Posterior vena cava (tissue), 2 donors: ENCODE results near the gene SHISA7. TPM values are rescaled to one million over a fixed set of nuclear protein-coding genes. Genes with fewer than 3 reads are reported as not detected.

ENCODE experiments used
- DNase-seq: peaks from one replicate; pipeline ENCODE4 v3.0.0-alpha.2; 2020; ENCODE audit warnings: low spot score
- intact Hi-C, 2 donors: fragments of 100-400 bp; cut with DNase I; formaldehyde crosslinking; loops; one replicate each; pipeline versions ENCODE4 v1.14.1 to v1.14.2; 2022 to 2023
- total RNA-seq, 2 donors: library from RNA; stranded (reverse); fragmentation: NEBNext Ultra II Directional; extraction: Animal tissue kit (Norgen Biotek cat#: 25700); gene quantifications; one replicate each; pipeline ENCODE4 v1.2.1, GENCODE V29; 2021
- donor health status: DM: yes; HTN: yes; CAD: no.
- donor health status: DM: yes; HTN: yes; CAD: no.

The SHISA7 gene
- total RNA-seq, 2 donors from 2014 or later = not detected

- intact Hi-C loops = loop anchor here (5.0 kb wide), 1 partner anchor 36 kb away; no protein-coding TSS in a partner anchor
- DNase-seq = no peak
Observed at GRCh38 chr19:55466241-55466614, 23.1 kb upstream of the SHISA7 start.

DNA sequence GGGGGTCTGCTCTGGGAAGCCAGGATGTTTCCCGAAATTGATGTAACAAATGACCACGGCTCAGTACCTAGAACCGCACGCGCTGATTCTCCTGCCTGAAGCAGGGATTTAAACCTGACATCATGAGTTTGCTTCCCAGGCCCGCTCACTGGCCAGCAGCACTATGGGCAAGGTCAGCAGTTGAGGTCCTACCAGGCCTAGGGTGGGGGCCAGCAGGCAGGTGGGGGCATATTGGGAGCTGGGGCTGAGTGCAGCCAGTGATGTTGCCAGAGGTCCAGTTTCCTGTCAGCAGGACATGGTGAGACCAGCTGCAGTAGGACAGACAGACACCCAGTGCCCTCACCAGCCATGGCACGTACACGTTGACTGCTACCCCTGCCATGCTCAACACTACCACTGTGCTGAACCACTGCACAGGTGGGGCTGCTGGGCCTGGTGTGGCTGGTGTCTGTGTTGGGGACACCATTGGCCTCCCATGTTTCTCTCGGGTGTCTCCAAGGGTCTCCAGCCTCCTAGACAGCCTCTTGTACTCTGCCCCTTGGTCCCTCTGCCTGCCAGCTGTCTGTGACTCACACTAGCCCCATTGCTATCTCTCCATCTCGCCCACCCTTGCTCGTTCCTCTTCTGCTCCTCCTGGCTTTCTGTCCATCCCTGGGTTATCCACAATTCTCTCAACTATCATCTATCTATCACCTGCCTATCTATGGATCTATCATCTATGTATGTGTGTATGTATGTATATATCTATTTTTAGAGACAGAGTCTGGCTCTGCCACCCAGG is 22.6 kb upstream of the SHISA7 start:
- intact Hi-C loops = loop anchor here (5.0 kb wide), 1 partner anchor 37 kb away; no protein-coding TSS in a partner anchor
- peak; percentile 68 for DNase-seq

- intact Hi-C loops = loop anchor here (5.0 kb wide), 1 partner anchor 38 kb away; no protein-coding TSS in a partner anchor
- no peak for DNase-seq
Observed at GRCh38 chr19:55464662-55465054, 21.6 kb upstream of the SHISA7 start, which contains the start of gene C19orf85. C19orf85 (minus strand) TSS chr19:55464751; CDS start chr19:55464554, 197 bp downstream.

- no peak for DNase-seq
- intact Hi-C loops = no loop called here
Observed at GRCh38 chr19:55464039-55464661, 21.1 kb upstream of the SHISA7 start.

GRCh38 chr19:55463583-55464031 is 20.5 kb upstream of the SHISA7 start:
- intact Hi-C loops = no loop called here
- no peak for DNase-seq

DNA sequence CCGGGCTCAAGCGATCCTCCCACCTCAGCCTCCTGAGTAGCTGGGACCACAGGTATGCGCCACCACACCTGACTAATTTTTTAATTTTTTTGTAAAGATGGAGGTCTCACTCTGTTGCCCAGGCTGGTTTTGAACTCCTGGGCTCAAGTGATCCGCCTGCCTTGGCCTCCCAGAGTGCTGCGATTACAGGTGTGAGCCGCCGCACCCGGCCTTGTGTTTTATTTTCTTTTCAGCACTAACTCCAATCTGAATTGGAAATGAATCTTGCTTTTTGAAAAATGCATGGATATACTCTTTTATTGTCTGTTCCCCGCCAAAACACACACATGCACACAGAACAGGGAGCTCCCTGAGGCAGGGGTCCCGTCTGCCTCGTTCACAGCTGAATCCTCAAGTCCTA is 19.6 kb upstream of the SHISA7 start:
- DNase-seq = no peak
- intact Hi-C loops = no loop called here

DNA sequence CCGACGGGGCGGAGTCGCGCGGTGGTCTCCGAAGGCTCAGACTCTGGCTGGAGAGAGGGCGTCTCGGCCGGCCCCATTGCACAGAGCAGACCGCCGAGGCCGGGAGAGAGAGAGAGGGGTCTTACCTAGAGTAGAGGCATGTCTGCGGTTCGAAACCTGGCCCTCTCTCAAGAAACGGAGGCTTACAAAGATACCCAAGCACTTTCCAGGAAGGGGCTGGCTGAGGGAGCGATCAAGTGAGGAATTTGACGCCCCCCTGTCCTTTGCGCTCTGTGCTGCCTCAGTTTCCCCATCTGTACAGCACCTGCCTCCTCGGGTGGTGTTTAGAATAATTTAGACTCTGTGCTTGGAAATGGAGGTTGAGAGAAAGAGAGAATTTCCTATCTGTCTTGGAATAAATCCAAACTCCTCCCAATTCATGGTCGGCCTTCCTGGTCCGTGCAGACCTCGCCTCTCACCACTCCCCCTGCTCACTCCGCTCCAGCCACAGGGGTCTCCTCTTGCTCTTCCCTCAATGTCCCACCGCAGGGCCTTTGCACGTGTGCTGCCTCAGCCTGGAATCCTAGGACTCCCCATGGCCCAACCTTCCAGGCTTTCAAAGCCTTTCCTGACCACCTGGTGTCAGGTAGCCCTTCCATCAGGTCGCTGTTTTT is 19.0 kb upstream of the SHISA7 start:
- intact Hi-C loops = no loop called here
- no peak for DNase-seq

- intact Hi-C loops = no loop called here
- DNase-seq = peak; percentile 100
Observed at GRCh38 chr19:55461259-55461973, 18.3 kb upstream of the SHISA7 start, which contains the start of gene ISOC2. ISOC2 (minus strand) TSS chr19:55461642; CDS start chr19:55456486, 5,156 bp downstream.

DNA sequence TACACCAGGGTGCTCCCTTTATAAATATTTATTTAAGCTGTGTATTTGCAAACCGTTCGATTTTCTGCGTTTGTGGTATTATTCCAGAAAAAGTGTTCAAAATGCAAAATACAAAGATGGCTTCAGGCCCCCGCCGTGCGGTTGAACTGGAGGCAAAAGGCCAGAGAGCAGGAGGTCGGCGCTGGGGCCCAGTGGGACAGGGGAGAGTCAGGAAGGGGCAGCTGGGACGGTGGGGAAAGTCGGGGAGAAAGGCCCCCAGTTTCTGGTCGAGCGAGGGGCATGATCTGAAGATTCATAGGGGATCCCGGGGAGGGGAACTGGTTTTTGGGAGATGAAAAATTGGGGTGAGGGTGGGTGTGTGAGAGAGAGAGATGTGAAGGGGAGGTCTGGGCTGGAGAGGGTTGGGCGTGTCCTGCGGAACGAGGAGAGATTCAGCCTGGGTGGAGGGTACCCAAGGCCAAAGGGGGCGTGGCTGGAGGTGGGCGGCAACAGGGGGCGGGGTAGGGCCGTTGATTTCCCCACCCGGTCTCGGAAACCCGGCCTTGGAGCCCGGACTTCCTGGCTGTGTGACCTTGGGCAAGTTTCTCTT is 17.7 kb upstream of the SHISA7 start:
- DNase-seq = peak; percentile 95
- intact Hi-C loops = no loop called here

DNA sequence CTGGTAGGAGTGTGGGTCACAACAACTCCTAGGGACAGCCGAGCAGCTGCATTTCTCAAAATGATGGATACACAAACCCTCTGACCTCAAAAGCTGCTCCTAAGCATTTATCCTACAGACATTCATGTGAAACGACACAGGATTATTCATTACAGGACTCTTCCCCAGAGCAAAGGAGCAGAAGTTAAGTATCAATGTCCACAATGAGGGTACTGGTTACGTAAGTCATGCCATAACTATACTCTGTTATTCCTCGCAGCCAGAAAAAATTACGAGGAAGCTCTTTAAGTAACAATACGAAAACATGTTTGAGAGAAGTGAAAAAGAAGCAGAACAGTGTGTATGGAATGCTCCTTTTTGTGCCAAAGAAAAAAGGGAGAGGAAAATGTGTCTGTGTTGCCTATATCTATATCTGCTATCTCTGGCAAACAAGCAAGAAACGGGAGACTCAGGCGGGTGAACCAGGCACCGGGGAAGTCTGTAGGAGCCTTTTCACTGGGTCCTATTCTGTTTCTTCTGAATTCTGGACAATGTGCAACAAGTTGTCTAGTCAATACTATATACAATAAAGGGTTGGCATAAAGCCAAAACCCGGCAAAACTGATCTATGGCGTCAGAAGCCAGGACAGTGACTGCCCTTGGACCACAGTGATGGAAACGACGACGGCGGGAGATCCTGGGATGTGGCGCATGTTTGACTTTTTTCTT is 17.0 kb upstream of the SHISA7 start:
- DNase-seq = no peak
- intact Hi-C loops = no loop called here

DNA sequence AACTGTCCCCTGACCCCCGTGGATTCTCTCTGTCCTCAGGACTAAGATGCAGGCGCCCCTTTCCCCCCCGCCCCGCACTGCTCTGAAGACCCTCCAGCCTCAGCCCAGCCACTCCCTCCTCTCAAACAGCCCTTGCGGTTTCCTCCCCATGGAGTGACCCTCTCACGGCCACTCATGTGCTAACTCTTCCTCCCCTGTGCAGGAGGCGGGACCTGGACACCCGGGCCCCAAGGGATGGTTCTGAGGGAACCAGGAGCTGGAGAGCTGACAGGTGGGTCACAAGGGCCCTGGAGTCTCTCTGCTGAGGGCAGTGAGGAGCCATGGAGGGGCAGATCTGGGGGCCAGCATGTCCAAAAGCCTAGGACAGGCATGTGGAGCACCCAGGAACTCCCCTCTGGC is 16.4 kb upstream of the SHISA7 start:
- intact Hi-C loops = no loop called here
- no peak for DNase-seq

DNA sequence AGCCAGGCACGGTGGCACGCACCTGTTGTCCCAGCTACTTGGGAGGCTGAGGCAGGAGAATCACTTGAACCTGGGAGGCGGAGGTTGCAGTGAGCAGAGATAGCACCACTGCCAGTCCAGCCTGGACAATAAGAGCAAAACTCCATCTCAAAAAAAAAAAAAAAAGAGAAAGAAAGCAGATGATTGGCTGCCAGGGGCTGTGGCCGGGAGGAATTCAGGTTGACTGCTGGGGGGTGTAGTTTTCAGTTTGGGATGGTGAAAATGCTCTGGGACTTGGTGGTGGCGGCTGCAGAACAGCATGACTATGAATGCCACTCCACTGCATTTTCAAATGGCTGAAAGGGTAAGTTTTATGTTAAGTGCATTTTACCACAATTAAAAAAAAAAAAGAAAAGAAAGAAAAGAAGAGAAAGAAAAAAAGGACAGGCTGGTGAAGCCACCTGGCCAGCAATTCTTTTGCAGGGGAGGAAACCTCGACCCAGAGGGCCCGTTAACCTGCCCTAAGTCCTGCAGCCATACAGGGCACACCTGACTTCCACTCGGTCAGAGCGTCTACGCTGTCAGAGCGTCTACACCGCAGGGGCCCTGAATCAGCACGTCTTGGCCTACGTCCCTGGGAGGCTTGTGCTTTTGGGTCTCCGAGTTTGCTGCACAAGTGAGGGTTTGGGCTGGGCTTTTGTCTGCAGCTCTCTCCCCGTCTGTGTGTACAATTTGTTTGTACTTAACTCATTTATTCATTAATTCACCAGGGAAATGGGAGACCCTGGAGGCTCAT is 14.8 kb upstream of the SHISA7 start:
- no peak for DNase-seq
- intact Hi-C loops = no loop called here

DNA sequence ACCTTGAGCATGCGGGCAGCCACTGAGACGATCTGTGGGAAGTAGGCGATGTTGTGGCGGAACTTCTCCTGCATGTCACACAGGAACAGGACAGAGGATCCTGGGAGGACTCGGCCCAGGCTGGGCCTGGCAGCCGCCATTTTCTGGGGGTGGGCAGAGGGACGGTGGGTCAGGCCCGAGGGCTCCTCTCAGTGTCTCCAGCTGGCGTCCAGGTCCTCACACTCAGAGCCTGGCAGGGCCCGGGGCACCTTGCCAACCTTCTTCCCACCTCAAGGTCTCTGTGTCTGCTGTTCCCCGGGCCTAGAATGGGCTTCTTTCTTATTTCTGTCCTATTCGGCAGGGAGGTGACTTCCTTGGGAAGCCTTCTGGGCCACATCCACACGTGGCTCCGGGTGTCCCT is 13.2 kb upstream of the SHISA7 start:
- intact Hi-C loops = no loop called here
- no peak for DNase-seq

DNA sequence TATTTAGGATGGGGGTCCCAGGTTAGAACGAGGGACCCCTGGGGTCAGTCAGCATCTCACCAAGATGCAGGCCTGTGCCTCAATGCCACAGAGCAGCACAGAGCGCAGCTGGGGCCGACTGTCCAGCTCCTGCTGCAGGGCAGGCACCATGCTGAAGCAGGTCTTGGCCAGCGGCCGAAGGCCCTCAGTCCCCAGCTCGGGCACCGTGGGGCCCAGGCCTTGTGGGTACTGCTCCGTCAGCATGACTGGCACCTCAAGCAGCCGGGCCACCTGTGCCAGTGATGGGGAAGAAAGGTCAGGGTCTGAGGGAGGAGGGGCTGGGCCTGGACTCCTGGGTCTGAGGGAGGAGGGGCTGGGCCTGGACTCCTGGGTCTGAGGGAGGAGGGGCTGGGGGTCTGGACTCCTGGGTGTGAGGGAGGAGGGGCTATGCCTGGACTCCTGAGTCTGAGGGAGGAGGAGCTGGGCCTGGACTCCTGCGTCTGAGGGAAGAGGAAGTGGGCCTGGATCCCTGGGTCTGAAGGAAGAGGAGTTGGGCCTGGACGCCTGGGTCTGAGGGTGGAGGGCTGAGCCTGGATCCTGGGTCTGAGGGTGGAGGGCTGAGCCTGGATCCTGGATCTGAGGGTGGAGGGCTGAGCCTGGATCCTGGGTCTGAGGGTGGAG is 12.6 kb upstream of the SHISA7 start:
- intact Hi-C loops = no loop called here
- DNase-seq = no peak

DNA sequence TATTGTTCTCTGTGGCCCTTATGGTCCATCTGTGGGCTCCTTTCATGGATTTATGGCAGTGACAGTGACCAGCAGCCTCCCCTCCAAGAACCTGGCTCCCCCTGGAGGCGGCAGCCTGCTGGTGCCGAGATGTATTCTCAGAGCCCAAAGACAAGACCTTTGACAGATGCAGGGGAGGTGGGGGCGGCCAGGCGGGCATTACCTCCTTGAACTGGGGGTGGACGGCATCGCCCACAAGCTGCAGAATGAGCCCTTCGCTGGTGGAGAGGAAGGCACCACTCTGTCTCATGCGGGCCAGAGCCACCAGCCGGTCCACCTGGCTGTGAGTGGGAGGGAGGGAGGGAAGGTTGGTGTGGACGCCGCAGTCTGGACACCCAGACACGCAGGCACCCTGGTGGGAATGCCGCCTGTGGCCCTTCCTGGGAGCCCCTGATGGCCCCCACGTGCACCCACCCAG is 11.7 kb upstream of the SHISA7 start:
- intact Hi-C loops = no loop called here
- no peak for DNase-seq

DNA sequence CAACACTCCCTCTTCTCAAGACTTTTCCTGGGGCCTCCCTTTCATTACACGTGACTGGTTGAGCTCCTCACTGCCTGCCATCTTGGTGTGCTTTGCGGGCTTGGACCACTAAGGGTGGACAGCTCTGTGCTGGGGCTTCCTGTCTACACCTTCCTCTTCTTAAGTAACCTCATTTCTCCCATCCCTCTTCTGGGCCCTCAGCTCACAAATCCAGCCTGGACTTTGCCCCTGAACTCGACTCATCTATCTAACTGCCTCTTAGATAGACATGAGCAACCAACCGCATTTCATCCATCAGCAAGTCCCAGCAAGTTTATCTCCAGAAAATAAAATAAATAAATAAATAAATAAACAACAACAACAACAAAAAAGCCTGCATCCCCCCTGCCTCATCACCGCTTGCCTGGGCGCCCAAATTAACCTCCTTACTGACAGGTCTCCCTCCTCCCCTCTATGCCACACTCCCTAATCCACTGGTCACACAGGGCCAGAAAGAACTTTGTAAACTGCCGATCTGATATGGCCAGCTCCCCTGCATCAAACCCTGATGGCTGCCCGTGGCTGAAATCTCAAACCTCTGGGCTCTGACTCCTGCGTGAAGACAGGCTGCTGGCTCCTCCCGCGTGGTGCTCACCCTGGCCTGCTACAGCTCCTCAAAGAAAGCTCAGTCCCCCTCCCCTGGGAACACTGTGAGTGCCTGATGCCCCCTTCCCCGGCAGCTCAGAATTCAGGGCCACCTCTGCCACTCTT is 10.6 kb upstream of the SHISA7 start:
- intact Hi-C loops = no loop called here
- no peak for DNase-seq
